ENCODE data around the gene TNIP1. TPM values are rescaled to one million over a fixed set of nuclear protein-coding genes. Genes with fewer than 3 reads are reported as not detected.

TNIP1 gene
- total RNA-seq, 4 donors from 2014 or later = 74.4 to 115 (median 94.7) TPM

GRCh38 chr5:151110122-151110681 is 29.4 kb upstream of the TNIP1 start:
- Histone ChIP-seq H3K27ac (peak overlapping the region in 2 of 3 donors; percentile 27 to 85), H3K36me3 (peaks cover 0 to 26% of the 10 kb centered on the region in 2 donors), H3K4me1 (peaks cover 20 to 27% of the 10 kb centered on the region in 2 donors), H3K4me3 (replicated peaks in 1 of 3) (no peak overlapping the region), H3K27me3 (no peaks in the 10 kb centered on the region), H3K9me3 (no peaks in the 10 kb centered on the region)
- 91 to 96% methylated on average over 11 of the region's 11 CpGs for WGBS, 2 donors
- TF ChIP-seq CTCF (IDR thresholded peaks at IDR 0.05) (no peak), POLR2A (IDR thresholded peaks at IDR 0.05) (no peak)
- intact Hi-C loops (cut with DNase I) = no loop called here
- no peak for DNase-seq

GRCh38 chr5:151108566-151108965 is 27.7 kb upstream of the TNIP1 start:
- 42 to 78% methylated on average over 6 to 7 of the region's 8 CpGs for WGBS, 2 donors
- TF ChIP-seq CTCF (IDR thresholded peaks at IDR 0.05) = no peak
- no peak for TF ChIP-seq POLR2A (IDR thresholded peaks at IDR 0.05)
- Histone ChIP-seq H3K36me3 (peaks cover 0 to 31% of the 10 kb centered on the region in 2 donors), H3K9me3 (no peaks in the 10 kb centered on the region), H3K4me1 (peaks cover 20 to 27% of the 10 kb centered on the region in 2 donors), H3K4me3 (replicated peaks in 1 of 3) (no peak overlapping the region), H3K27me3 (no peaks in the 10 kb centered on the region), H3K27ac (peak overlapping the region; percentile 68 to 85 (median 81))
- intact Hi-C loops (cut with DNase I) = no loop called here
- DNase-seq = peak in 1 of 2 donors; percentile 50

- peak; percentile 87 to 92 for DNase-seq
- Histone ChIP-seq H3K4me1 (peaks cover 20 to 27% of the 10 kb centered on the region in 2 donors), H3K4me3 (replicated peaks in 1 of 3) (no peak overlapping the region), H3K9me3 (no peaks in the 10 kb centered on the region), H3K27ac (peak overlapping the region; percentile 68 to 85 (median 81)), H3K36me3 (peaks cover 0 to 35% of the 10 kb centered on the region in 2 donors), H3K27me3 (no peaks in the 10 kb centered on the region)
- intact Hi-C loops (cut with DNase I) = no loop called here
- WGBS, 2 donors = 62 to 65% methylated on average over 11 of the region's 11 CpGs
- no peak for TF ChIP-seq POLR2A (IDR thresholded peaks at IDR 0.05)
- peak in 4 of 6 experiments; percentile 29 to 53 (median 35) for TF ChIP-seq CTCF (IDR thresholded peaks at IDR 0.05)
Measured at GRCh38 chr5:151107738-151108520, 27.1 kb upstream of the TNIP1 start.

GRCh38 chr5:151107084-151107483 is 26.2 kb upstream of the TNIP1 start:
- no peak for DNase-seq
- peaks cover 20 to 27% of the 10 kb centered on the region in 2 donors for H3K4me1 ChIP-seq
- 97% methylated on average over 7 of the region's 7 CpGs for WGBS, 2 donors
- H3K9me3 ChIP-seq = no peaks in the 10 kb centered on the region
- no peak overlapping the region for H3K4me3 ChIP-seq (replicated peaks in 1 of 3)
- H3K27me3 ChIP-seq = no peaks in the 10 kb centered on the region
- no peak for TF ChIP-seq POLR2A (IDR thresholded peaks at IDR 0.05)
- no peak for TF ChIP-seq CTCF (IDR thresholded peaks at IDR 0.05)
- H3K27ac ChIP-seq = peak overlapping the region in 2 of 3 donors; percentile 24 to 85
- intact Hi-C loops (cut with DNase I) = no loop called here
- peaks cover 0 to 38% of the 10 kb centered on the region in 2 donors for H3K36me3 ChIP-seq

- intact Hi-C loops (cut with DNase I) = no loop called here
- Histone ChIP-seq H3K4me3 (replicated peaks in 1 of 3) (no peak overlapping the region), H3K9me3 (no peaks in the 10 kb centered on the region), H3K27ac (peak overlapping the region in 2 of 3 donors; percentile 24 to 85), H3K36me3 (peaks cover 0 to 38% of the 10 kb centered on the region in 2 donors), H3K27me3 (no peaks in the 10 kb centered on the region), H3K4me1 (peaks cover 20 to 30% of the 10 kb centered on the region in 2 donors)
- TF ChIP-seq POLR2A (IDR thresholded peaks at IDR 0.05) (no peak), CTCF (IDR thresholded peaks at IDR 0.05) (no peak)
- 98 to 100% methylated on average over 2 of the region's 2 CpGs for WGBS, 2 donors
- no peak for DNase-seq
Measured at GRCh38 chr5:151106509-151106908, 25.7 kb upstream of the TNIP1 start.

All from thyroid gland (tissue), 4 donors.